Measurements from ENCODE around the gene SLC5A5. TPM values are rescaled to one million over a fixed set of nuclear protein-coding genes. Genes with fewer than 3 reads are reported as not detected.

The SLC5A5 gene
- polyA plus RNA-seq, 1 of the 3 experiments (the other 2 are of a cell fraction): 0.02 TPM

DNA sequence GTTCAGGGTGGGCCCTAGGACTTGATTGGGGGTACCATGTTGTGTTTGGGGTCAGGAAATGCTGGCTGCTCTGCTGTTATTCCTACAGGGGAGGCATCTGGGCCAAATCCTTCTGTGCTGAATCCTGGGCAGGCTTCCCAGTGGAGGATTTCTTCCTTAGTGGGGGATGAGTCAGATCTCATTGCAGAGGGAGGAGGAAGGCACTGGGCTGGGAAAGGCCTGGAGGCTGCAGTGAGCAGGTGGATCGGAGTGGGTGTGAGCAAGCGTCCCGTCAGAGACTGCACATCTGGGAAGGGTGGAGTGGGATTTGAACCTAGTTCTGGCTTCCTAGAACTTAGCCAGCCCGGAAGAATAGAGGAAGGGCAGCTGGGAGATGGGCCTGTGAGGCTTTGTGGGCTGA is 72.6 kb downstream of the SLC5A5 start:
- Histone ChIP-seq H3K4me2 (no peak overlapping the region), H4K20me1 (ENCODE audit: insufficient read depth) (peaks cover 6% of the 10 kb centered on the region), H3K27me3 (ENCODE audit: insufficient read depth) (no peaks in the 10 kb centered on the region), H2AFZ (ENCODE audit: low read depth) (no peak overlapping the region), H3K4me3 (ENCODE audit: low read depth in 2 of 2, low read length in 1 of 2) (no peak overlapping the region), H3K27ac (ENCODE audit: low read depth in 2 of 2, low read length in 1 of 2) (no peak overlapping the region), H3K36me3 (replicated peaks in 1 of 2; ENCODE audit: control insufficient read depth in 1 of 2, insufficient read depth in 2 of 2, low read length in 1 of 2) (peaks cover 0 to 2% of the 10 kb centered on the region in 2 experiments), H3K9me2 (no peaks in the 10 kb centered on the region), H3K4me1 (ENCODE audit: control insufficient read depth in 1 of 2, insufficient read depth in 2 of 2, low read depth in 1 of 2, low read length in 1 of 2) (peaks cover 7 to 11% of the 10 kb centered on the region in 2 experiments; a peak in 2 of 4 replicates), H3F3A (replicated peaks; ENCODE audit: insufficient read depth) (peaks cover 18% of the 10 kb centered on the region), H3K79me2 (ENCODE audit: insufficient read depth) (no peaks in the 10 kb centered on the region), H3K9me3 (no peaks in the 10 kb centered on the region), H3K9ac (no peak overlapping the region)
- peak; percentile 45; the same call in 1 of the 2 replicates for TF ChIP-seq NFIC (IDR thresholded peaks at IDR 0.05; ENCODE audit: borderline replicate concordance)
- peak; percentile 71 for TF ChIP-seq FOSL2 (IDR thresholded peaks at IDR 0.05; ENCODE audit: borderline replicate concordance, low read depth)
- no peak; the same call in 1 of the 2 replicates for TF ChIP-seq JUND (IDR thresholded peaks at IDR 0.05)
- TF ChIP-seq SMC3 (IDR thresholded peaks at IDR 0.05; ENCODE audit: low read depth, low read length): no peak
- 51% methylated on average over 4 of the region's 4 CpGs for WGBS (ENCODE audit: low lambda C conversion rate)
- DNase-seq: no peak
- CTCF ChIA-PET: interaction anchor here (0.8 to 21.7 kb wide), 3 partner anchors 9 to 52 kb away, joined by 3 to 464 read pairs (median 69); partner anchors contain the start of gene CCDC124
- POLR2A ChIA-PET: no interaction called here

Small RNA genes lying within 50 kb of the gene (small RNA-seq; reads per million reads assigned to genes)
- 0 reads per million in 7 experiments for gene SNORA68

Other genes starting within 250 kb of the SLC5A5 start
- gene UNC13A, start 183.6 kb upstream of the SLC5A5 start, polyA plus RNA-seq (2012; rRNA removed): 0.32 and 0.38 TPM in 2 replicates
- gene MAP1S, start 152.5 kb upstream of the SLC5A5 start, polyA plus RNA-seq (2012; rRNA removed): 7.8 and 18.4 TPM in 2 replicates
- 0.19 and 0.71 TPM in 2 replicates for gene FCHO1, start 120.5 kb upstream of the SLC5A5 start, polyA plus RNA-seq (2012; rRNA removed)
- not detected in 2 replicates for gene B3GNT3, start 76.8 kb upstream of the SLC5A5 start, polyA plus RNA-seq (2012; rRNA removed)
- 0.21 and 0.65 TPM in 2 replicates for gene INSL3, start 50.4 kb upstream of the SLC5A5 start, polyA plus RNA-seq (2012; rRNA removed)
- gene JAK3, start 24.0 kb upstream of the SLC5A5 start, polyA plus RNA-seq (2012; rRNA removed): 1.3 and 2.0 TPM in 2 replicates
- 2,138 and 2,695 TPM in 2 replicates for gene RPL18A, start 12.0 kb upstream of the SLC5A5 start, polyA plus RNA-seq (2012; rRNA removed)
- 157 and 231 TPM in 2 replicates for gene CCDC124, start 61.1 kb downstream of the SLC5A5 start, polyA plus RNA-seq (2012; rRNA removed)
- 2.7 and 3.6 TPM in 2 replicates for gene KCNN1, start 95.2 kb downstream of the SLC5A5 start, polyA plus RNA-seq (2012; rRNA removed)
- 5.5 and 6.3 TPM in 2 replicates for gene ARRDC2, start 136.2 kb downstream of the SLC5A5 start, polyA plus RNA-seq (2012; rRNA removed)
- 0.02 TPM in 1 of 2 replicates, not detected in the other for gene IL12RB1, start 215.0 kb downstream of the SLC5A5 start, polyA plus RNA-seq (2012; rRNA removed)
- 3.1 and 4.5 TPM in 2 replicates for gene MAST3, start 225.8 kb downstream of the SLC5A5 start, polyA plus RNA-seq (2012; rRNA removed)